GM21360 (cell line): ENCODE data around the gene SPON2.

Source experiments
- ATAC-seq: cut with Tn5 transposase; IDR thresholded peaks from one replicate; pipeline ENCODE4 v1.9.1; 2021; ENCODE audit warnings: mild to moderate bottlenecking, moderate library complexity; ENCODE audit not compliant: unreplicated experiment

SPON2 gene

GRCh38 chr4:1172228-1172851, at the start of gene SPON2:
SPON2 (minus strand) TSS chr4:1172583.
- ATAC-seq: no peak

GRCh38 chr4:1221155-1221870, 48.9 kb upstream of the SPON2 start:
- ATAC-seq: no peak

- ATAC-seq: no peak
Measured at GRCh38 chr4:1220566-1220965, 48.2 kb upstream of the SPON2 start.

- no peak for ATAC-seq
Measured at GRCh38 chr4:1219566-1219950, 47.2 kb upstream of the SPON2 start.

GRCh38 chr4:1218634-1219565, 46.5 kb upstream of the SPON2 start:
- ATAC-seq: peak; percentile 50

- ATAC-seq: no peak
Measured at GRCh38 chr4:1217366-1217765, 45.0 kb upstream of the SPON2 start.

- ATAC-seq: no peak
Measured at GRCh38 chr4:1216869-1217294, 44.5 kb upstream of the SPON2 start.

- no peak for ATAC-seq
Measured at GRCh38 chr4:1216076-1216614, 43.8 kb upstream of the SPON2 start.

- peak; percentile 58 for ATAC-seq
Measured at GRCh38 chr4:1215141-1216075, 43.0 kb upstream of the SPON2 start.

- ATAC-seq: no peak
Measured at GRCh38 chr4:1214101-1215095, 42.0 kb upstream of the SPON2 start.

GRCh38 chr4:1213336-1213995, 41.1 kb upstream of the SPON2 start:
- ATAC-seq: no peak

- ATAC-seq: no peak
Measured at GRCh38 chr4:1212546-1213335, 40.4 kb upstream of the SPON2 start.

GRCh38 chr4:1211891-1212545, 39.6 kb upstream of the SPON2 start:
- no peak for ATAC-seq

- ATAC-seq: no peak
Measured at GRCh38 chr4:1211371-1211770, 39.0 kb upstream of the SPON2 start.

- ATAC-seq: no peak
Measured at GRCh38 chr4:1210971-1211370, 38.6 kb upstream of the SPON2 start.

- no peak for ATAC-seq
Measured at GRCh38 chr4:1210241-1210841, 38.0 kb upstream of the SPON2 start.

GRCh38 chr4:1209821-1210220, 37.4 kb upstream of the SPON2 start:
- ATAC-seq: no peak
